ENCODE data around the gene HOXB1. TPM values are rescaled to one million over a fixed set of nuclear protein-coding genes. Genes with fewer than 3 reads are reported as not detected.

The HOXB1 gene
- total RNA-seq, 1 donor from 2014 or later = not detected

DNA sequence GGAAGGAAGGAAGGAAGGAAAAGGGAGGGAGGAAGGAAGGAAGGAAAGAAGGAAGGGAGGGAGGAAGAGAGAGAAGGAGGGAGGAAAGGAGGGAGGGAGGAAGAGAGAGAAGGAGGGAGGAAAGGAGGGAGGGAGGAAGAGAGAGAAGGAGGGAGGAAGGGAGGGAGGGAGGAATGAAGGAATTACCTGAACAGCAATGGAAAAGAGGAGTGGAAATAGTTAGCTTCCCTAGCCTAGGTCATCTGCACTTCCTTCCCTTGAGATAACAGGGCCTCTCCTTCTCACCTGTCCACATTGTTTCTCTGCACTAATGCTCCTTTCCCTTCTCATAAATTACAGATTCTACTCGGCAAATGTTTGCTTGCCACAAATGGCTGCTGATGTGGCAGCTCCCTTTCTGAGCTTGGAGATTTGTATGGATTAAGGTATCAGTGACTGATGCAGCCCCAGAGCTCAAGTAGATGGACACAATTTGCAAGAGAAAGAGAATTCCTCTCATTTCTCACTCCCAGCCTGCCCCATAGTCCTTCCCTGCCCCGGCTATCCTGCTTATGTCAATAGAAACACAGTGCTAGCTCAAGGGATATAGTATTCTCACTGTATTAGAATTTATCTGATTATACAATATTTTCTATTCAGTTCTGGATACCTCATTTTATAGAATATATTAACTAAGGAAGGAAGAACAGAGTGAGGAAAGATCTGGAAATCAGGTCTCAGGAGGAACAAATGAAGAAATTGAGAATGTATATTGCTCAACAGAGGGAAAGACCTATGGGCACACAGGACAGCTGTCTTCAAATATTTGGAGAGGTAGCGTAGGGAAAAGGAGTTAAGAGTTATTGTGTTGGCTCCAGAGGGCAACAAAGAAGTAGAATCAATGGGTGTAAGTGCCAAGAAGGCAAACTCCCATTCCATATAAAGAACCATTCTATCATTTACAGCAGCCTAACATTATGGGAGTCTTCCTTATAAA, 14.6 kb downstream of the HOXB1 start:
- TF ChIP-seq EZH2phosphoT487 (IDR thresholded peaks at IDR 0.05) (no peak), EZH2 (IDR thresholded peaks at IDR 0.05) (no peak)
- TF ChIP-seq, protein P1, sequence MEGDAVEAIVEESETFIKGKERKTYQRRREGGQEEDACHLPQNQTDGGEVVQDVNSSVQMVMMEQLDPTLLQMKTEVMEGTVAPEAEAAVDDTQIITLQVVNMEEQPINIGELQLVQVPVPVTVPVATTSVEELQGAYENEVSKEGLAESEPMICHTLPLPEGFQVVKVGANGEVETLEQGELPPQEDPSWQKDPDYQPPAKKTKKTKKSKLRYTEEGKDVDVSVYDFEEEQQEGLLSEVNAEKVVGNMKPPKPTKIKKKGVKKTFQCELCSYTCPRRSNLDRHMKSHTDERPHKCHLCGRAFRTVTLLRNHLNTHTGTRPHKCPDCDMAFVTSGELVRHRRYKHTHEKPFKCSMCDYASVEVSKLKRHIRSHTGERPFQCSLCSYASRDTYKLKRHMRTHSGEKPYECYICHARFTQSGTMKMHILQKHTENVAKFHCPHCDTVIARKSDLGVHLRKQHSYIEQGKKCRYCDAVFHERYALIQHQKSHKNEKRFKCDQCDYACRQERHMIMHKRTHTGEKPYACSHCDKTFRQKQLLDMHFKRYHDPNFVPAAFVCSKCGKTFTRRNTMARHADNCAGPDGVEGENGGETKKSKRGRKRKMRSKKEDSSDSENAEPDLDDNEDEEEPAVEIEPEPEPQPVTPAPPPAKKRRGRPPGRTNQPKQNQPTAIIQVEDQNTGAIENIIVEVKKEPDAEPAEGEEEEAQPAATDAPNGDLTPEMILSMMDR (IDR thresholded peaks at IDR 0.05) = no peak
- Mint-ChIP-seq H3K4me1 (no peaks in the 10 kb centered on the region), H3K36me3 (no peaks in the 10 kb centered on the region), H3K4me3 (no peak overlapping the region), H3K27ac (no peak overlapping the region), H3K9me3 (no peaks in the 10 kb centered on the region), H3K27me3 (ENCODE audit: insufficient read depth, low read depth) (peaks cover 47% of the 10 kb centered on the region)
- Histone ChIP-seq H3K36me3 (no peaks in the 10 kb centered on the region), H3K79me2 (ENCODE audit: low read depth) (no peaks in the 10 kb centered on the region), H3K4me1 (no peaks in the 10 kb centered on the region), H3K9me3 (ENCODE audit: low read depth) (no peaks in the 10 kb centered on the region), H3K27ac (no peak overlapping the region), H3K4me2 (no peak overlapping the region), H3K27me3 (peaks cover 100% of the 10 kb centered on the region), H3K4me3 (no peak overlapping the region), H2AFZ (replicated peaks) (no peak overlapping the region), H3F3A (ENCODE audit: low read depth) (no peaks in the 10 kb centered on the region), H3K9ac (no peak overlapping the region), H4K20me1 (ENCODE audit: low read depth) (peaks cover 3% of the 10 kb centered on the region)
- DNase-seq (ENCODE audit: low spot score) = no peak

DNA sequence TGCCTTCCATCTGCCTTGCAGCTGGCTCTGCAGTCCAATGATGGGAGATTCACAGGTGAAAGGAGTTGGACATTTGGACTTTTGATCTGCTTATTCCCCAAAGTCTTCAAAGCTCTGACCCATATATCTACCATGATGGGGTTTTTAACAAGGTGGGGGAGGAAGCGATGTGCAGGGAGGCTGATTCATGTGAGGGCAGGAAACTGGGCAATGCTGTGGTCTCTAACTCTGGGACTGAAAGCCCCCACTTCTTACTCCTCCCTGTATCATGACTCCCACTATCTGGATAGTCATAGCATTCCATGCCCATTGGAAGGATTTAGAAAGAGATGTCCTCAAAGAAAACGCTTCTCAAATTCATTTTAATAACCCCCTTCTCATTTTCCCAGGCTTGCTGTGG, 16.3 kb downstream of the HOXB1 start:
- H3K4me1 ChIP-seq = no peaks in the 10 kb centered on the region
- H3K9ac ChIP-seq = no peak overlapping the region
- no peak overlapping the region for H3K4me3 ChIP-seq
- no peak overlapping the region for H3K4me3 Mint-ChIP-seq
- H3K9me3 ChIP-seq (ENCODE audit: low read depth) = no peaks in the 10 kb centered on the region
- H2AFZ ChIP-seq (replicated peaks) = no peak overlapping the region
- peaks cover 3% of the 10 kb centered on the region for H4K20me1 ChIP-seq (ENCODE audit: low read depth)
- H3K27me3 ChIP-seq = peaks cover 99% of the 10 kb centered on the region
- no peaks in the 10 kb centered on the region for H3K9me3 Mint-ChIP-seq
- H3K79me2 ChIP-seq (ENCODE audit: low read depth) = no peaks in the 10 kb centered on the region
- no peak overlapping the region for H3K27ac ChIP-seq
- H3K36me3 Mint-ChIP-seq = no peaks in the 10 kb centered on the region
- no peaks in the 10 kb centered on the region for H3K36me3 ChIP-seq
- H3K27me3 Mint-ChIP-seq (ENCODE audit: insufficient read depth, low read depth) = peaks cover 40% of the 10 kb centered on the region
- H3K4me2 ChIP-seq = no peak overlapping the region
- no peaks in the 10 kb centered on the region for H3K4me1 Mint-ChIP-seq
- no peak for DNase-seq (ENCODE audit: low spot score)
- H3F3A ChIP-seq (ENCODE audit: low read depth) = no peaks in the 10 kb centered on the region
- no peak overlapping the region for H3K27ac Mint-ChIP-seq
- TF ChIP-seq EZH2 (IDR thresholded peaks at IDR 0.05) (no peak), EZH2phosphoT487 (IDR thresholded peaks at IDR 0.05) (no peak)
- TF ChIP-seq, protein P1 (IDR thresholded peaks at IDR 0.05) = no peak

DNA sequence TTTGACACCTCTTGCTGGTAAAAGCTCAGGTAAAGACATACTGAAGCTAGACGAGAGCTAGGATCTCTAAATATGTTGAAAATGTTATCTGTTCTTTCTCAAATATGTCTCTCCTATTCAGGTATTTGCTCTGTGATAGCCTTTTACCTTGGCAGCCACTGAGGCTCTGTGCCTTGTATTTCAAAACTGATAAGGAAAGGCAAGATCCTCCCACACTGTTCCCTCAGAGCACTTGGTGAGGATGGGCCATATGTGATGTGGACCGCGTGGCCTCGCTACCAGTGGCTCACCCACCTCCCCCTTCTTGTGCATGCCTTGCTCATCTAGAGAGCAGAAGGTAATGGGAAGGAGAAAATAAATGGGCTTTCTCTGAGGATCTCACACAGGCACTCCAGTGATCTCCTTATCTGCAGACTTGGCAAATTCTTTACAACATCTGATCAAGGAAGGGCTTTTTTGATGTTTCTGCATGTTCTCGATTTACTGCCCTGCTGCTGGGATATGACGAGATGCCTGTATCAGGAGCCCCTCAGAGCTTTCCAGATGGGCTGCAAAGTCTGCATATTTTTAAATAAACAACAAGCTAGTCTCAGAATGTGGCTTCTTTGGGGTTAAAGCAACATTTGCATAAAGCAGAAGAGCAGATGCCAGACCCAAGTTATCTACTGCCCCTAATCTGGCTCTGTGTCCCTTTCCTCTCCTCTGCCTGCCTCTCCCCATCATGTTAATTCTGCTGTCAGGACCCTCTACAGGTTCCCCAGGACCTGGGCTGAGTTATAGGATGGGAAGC, 16.9 kb downstream of the HOXB1 start:
- Histone ChIP-seq H3K9me3 (ENCODE audit: low read depth) (no peaks in the 10 kb centered on the region), H3K27me3 (peaks cover 94% of the 10 kb centered on the region), H4K20me1 (ENCODE audit: low read depth) (peaks cover 3% of the 10 kb centered on the region), H3F3A (ENCODE audit: low read depth) (no peaks in the 10 kb centered on the region), H2AFZ (replicated peaks) (no peak overlapping the region), H3K36me3 (no peaks in the 10 kb centered on the region), H3K9ac (no peak overlapping the region), H3K4me1 (no peaks in the 10 kb centered on the region), H3K79me2 (ENCODE audit: low read depth) (no peaks in the 10 kb centered on the region), H3K4me2 (no peak overlapping the region), H3K27ac (no peak overlapping the region), H3K4me3 (no peak overlapping the region)
- H3K36me3 Mint-ChIP-seq = no peaks in the 10 kb centered on the region
- H3K4me1 Mint-ChIP-seq = no peaks in the 10 kb centered on the region
- peaks cover 38% of the 10 kb centered on the region for H3K27me3 Mint-ChIP-seq (ENCODE audit: insufficient read depth, low read depth)
- no peaks in the 10 kb centered on the region for H3K9me3 Mint-ChIP-seq
- H3K27ac Mint-ChIP-seq = no peak overlapping the region
- TF ChIP-seq EZH2 (IDR thresholded peaks at IDR 0.05) (no peak), EZH2phosphoT487 (IDR thresholded peaks at IDR 0.05) (no peak)
- TF ChIP-seq, protein P1 (IDR thresholded peaks at IDR 0.05) = no peak
- no peak overlapping the region for H3K4me3 Mint-ChIP-seq
- DNase-seq (ENCODE audit: low spot score) = no peak
